Loucy (cell line): ENCODE measurements around the gene HAO2.

ENCODE experiments used
- CTCF ChIP-seq: fragments of 200-600 bp; sonication (generic); conservative IDR thresholded peaks from 2 replicates; pipeline ENCODE4 v1.5.1; 2014; ENCODE audit warnings: mild to moderate bottlenecking, antibody characterized with exemption, low read length
- EZH2phosphoT487 ChIP-seq: fragments of 200-600 bp; IDR thresholded peaks from 2 replicates; pipeline ENCODE4 v1.6.1; 2018; ENCODE audit warnings: antibody characterized with exemption, mild to moderate bottlenecking, moderate library complexity, borderline replicate concordance

GRCh38 chr1:119351997-119352396 lies 16.6 kb upstream of the HAO2 start:
- TF ChIP-seq CTCF (no peak), EZH2phosphoT487 (no peak)
